Muscle layer of colon (tissue), 2 donors: ENCODE data around the gene GPATCH2.

ENCODE experiments used
- H3K27ac ChIP-seq: one replicate; pipeline ENCODE4 v1.7.0; 2013; ENCODE audit warnings: low read depth, mild to moderate bottlenecking, low read length, moderate library complexity
- H3K27me3 ChIP-seq, 2 donors: one replicate each; pipeline ENCODE4 v1.7.0; 2013; ENCODE audit warnings: low read length in 2 of 2, mild to moderate bottlenecking in 2 of 2; ENCODE audit not compliant: insufficient read depth in 2 of 2, control insufficient read depth in 1 of 2
- H3K36me3 ChIP-seq: one replicate; pipeline ENCODE4 v1.7.0; 2013; ENCODE audit warnings: mild to moderate bottlenecking, low read length; ENCODE audit not compliant: insufficient read depth
- H3K4me1 ChIP-seq: one replicate; pipeline ENCODE4 v1.7.0; 2013; ENCODE audit warnings: mild to moderate bottlenecking, low read length; ENCODE audit not compliant: insufficient read depth
- H3K4me3 ChIP-seq, 2 donors: one replicate each; pipeline ENCODE4 v1.7.0; 2013; ENCODE audit warnings: low read length in 2 of 2, low read depth in 1 of 2, mild to moderate bottlenecking in 1 of 2, moderate library complexity in 1 of 2
- H3K9ac ChIP-seq: one replicate; pipeline ENCODE4 v1.7.0; 2013; ENCODE audit warnings: low read length
- H3K9me3 ChIP-seq: one replicate; pipeline ENCODE4 v1.7.0; 2013; ENCODE audit warnings: mild to moderate bottlenecking, low read length
- donor health status: abdominal sarcoma.
- donor health status: Adenocarcinoma of cecum.

The GPATCH2 gene

DNA sequence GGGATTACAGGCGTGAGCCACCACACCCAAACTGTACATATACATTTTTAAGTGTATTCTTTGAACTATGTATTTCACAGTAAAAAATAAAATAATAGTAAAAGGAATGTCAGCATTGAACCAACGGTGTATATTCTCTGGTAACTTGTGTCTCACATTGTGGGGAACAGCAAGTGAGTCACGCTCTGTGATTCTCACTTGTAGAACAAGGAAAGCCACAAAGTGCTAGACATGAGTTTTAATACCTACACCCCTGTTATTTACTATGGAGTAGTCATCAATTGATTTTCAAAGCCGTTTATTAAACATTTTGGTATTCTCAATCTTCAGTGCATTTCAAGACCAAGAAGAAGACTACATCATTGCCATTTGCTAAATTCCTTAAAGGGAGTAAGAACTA is 197.2 kb downstream of the GPATCH2 start:
- Histone ChIP-seq H3K4me3 (no peak overlapping the region), H3K36me3 (peaks cover 5% of the 10 kb centered on the region)

GRCh38 chr1:217432339-217432738 is 198.6 kb downstream of the GPATCH2 start:
- Histone ChIP-seq H3K27me3 (no peaks in the 10 kb centered on the region), H3K9me3 (no peaks in the 10 kb centered on the region), H3K4me3 (no peak overlapping the region), H3K36me3 (peaks cover 5% of the 10 kb centered on the region), H3K27ac (no peak overlapping the region), H3K9ac (no peak overlapping the region), H3K4me1 (no peaks in the 10 kb centered on the region)

More for the DNA sequence above, 197.2 kb downstream of the GPATCH2 start:
- Histone ChIP-seq H3K27ac (no peak overlapping the region), H3K4me1 (no peaks in the 10 kb centered on the region), H3K9ac (no peak overlapping the region), H3K9me3 (no peaks in the 10 kb centered on the region), H3K27me3 (no peaks in the 10 kb centered on the region)

- Histone ChIP-seq H3K4me1 (no peaks in the 10 kb centered on the region), H3K27ac (no peak overlapping the region), H3K4me3 (no peak overlapping the region), H3K36me3 (peaks cover 5% of the 10 kb centered on the region), H3K9me3 (no peaks in the 10 kb centered on the region), H3K27me3 (no peaks in the 10 kb centered on the region), H3K9ac (no peak overlapping the region)
These were observed 199.5 kb downstream of the GPATCH2 start for GRCh38 chr1:217431395-217431794.

DNA sequence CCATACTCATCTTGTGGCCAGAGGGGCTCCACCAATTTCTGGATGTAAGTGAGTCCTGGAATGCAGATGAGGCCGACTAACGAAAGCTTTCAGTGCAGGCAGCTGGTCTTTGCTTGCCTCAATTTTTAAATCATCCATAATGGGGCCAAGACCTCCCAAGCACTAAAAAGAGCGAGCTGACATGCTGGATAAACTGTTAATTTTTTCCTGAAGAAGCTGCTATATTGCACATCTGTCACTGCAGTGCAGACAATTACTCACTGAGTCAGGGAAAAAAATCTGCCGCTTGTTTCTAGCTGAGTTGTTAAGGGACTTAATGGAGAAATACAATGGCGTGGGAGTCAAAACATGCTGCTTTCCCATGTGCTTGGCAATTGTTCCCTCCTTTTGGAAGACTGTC is 205.5 kb downstream of the GPATCH2 start:
- Histone ChIP-seq H3K4me1 (no peaks in the 10 kb centered on the region), H3K27ac (no peak overlapping the region), H3K36me3 (no peaks in the 10 kb centered on the region), H3K9me3 (no peaks in the 10 kb centered on the region), H3K27me3 (no peaks in the 10 kb centered on the region), H3K4me3 (no peak overlapping the region), H3K9ac (no peak overlapping the region)

DNA sequence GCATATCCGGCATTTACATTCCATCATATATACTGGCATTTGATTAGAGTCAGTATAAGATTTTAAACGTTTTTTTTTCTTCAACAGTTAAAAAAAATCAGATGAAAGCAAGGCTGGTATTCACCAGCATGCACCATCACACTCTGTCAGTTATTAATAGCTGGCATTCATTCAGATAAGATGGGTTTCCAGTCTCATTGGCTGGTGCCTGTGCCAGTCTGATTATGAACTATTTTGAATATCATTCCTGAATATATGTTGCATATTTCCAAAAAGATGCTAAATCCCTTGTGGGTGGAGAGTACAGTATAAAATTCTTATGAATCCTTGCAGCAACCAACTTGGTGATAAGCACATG is 211.7 kb downstream of the GPATCH2 start:
- Histone ChIP-seq H3K27ac (no peak overlapping the region), H3K4me1 (no peaks in the 10 kb centered on the region), H3K36me3 (no peaks in the 10 kb centered on the region), H3K9ac (no peak overlapping the region), H3K4me3 (no peak overlapping the region), H3K27me3 (no peaks in the 10 kb centered on the region), H3K9me3 (no peaks in the 10 kb centered on the region)

DNA sequence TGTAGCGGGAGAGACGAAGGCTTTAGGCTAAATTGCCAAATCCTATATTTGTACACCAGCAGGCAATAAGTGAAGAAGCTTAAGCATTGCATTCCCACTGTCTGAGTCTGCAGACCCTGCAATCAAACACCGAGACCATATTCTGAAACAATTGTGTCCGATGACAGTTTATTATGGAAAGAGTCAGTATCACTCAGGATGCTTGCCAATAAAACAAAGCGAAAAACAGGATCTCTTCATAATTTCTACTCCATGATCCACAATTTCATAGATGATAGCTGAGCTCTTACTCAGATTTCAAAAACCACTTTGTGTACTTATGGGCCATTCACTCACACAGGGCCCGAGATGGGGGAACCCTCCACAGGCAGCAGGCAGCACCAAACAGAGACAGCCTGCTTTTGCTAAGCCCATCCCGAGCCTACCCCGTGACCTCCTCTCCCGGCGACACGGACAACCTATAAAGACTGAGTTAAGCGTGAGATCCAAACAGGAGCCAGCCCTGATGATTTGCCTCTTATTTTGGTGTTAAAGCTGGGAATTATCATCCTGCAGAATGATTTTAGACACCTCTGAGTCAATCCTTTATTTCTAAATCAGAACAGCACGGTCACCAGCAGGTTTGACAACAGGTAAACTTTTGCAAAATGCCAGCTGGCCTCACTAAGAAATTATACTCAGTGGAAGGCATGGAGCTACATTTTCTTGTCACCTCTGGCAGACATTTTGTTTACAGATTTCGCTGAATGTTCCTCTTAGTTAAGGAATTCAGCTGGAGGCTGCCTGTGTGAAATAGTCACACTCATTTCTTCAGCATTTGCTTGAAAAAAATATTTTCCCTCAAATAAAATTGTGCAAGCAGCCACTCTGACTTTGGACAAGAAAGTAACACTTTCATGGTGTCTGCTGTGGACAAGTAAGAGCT is 212.4 kb downstream of the GPATCH2 start:
- Histone ChIP-seq H3K9me3 (no peaks in the 10 kb centered on the region), H3K27me3 (no peaks in the 10 kb centered on the region), H3K9ac (no peak overlapping the region), H3K4me3 (no peak overlapping the region), H3K27ac (no peak overlapping the region), H3K4me1 (no peaks in the 10 kb centered on the region), H3K36me3 (no peaks in the 10 kb centered on the region)

- no peaks in the 10 kb centered on the region for H3K27me3 ChIP-seq
- H3K4me3 ChIP-seq, result no peak overlapping the region
- H3K9ac ChIP-seq, result no peak overlapping the region
- no peaks in the 10 kb centered on the region for H3K36me3 ChIP-seq
- no peaks in the 10 kb centered on the region for H3K4me1 ChIP-seq
- H3K9me3 ChIP-seq, result no peaks in the 10 kb centered on the region
- H3K27ac ChIP-seq, result no peak overlapping the region
These were observed 213.5 kb downstream of the GPATCH2 start for GRCh38 chr1:217417363-217417762.

DNA sequence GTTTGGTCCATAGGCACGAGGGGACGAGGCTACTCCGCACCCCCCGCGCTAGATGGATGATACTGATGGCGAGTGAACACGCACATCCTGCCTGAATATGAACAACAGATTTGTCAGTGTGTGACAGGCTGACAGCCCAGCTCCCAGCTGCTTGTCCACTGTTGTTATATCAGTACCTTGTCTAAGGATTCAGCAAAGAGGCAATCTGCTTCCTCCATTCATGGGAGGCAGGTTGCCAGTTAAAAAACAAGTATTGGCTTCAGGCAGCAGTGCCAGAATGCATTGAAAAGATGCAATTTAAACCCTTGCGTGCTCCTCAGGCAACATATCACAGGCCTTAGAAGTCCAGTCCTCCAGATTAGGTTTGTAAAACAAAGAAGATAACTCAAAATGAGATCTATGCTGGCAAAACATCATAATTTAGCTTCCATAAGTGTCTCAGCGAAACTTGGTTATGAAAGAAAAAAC is 223.3 kb downstream of the GPATCH2 start:
- no peak overlapping the region for H3K4me3 ChIP-seq

DNA sequence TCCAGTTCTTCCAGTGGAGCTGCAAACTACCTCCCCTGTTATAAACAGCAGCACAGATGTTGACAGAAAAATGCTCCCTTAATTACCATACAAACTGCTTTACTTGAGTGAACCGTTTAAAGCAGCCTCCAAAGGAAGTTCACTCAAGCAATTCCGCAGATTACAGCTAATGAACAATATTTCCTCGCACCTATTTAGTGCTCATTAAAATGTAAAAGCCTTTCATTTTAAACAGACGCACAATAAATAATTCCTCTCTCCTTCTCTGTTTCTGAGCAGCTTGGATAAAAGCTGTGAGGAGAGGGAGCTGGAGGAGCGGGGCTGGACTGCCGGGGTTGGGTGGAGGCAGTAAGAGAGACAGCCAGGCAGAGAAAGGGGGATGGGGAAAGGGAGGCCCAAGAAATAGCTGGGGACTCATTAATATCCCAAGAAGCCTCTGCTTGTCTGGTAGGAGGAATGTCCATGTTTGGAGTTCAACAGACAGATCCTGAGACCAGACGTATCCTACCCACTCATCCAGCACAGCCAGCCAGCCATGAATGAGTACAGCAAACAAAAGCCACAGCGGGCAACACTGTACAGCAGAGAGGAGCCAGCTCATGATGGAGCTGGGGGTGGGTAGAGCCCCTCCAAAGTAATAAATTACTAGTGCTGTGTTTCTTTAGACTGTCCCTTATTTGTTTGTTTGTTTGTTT is 227.7 kb downstream of the GPATCH2 start:
- H3K27me3 ChIP-seq, result no peaks in the 10 kb centered on the region
- no peak overlapping the region for H3K27ac ChIP-seq
- H3K9me3 ChIP-seq, result no peaks in the 10 kb centered on the region
- H3K4me3 ChIP-seq, result no peak overlapping the region
- no peaks in the 10 kb centered on the region for H3K4me1 ChIP-seq
- no peak overlapping the region for H3K9ac ChIP-seq
- no peaks in the 10 kb centered on the region for H3K36me3 ChIP-seq

More for the DNA sequence above, 223.3 kb downstream of the GPATCH2 start:
- Histone ChIP-seq H3K27ac (no peak overlapping the region), H3K9ac (no peak overlapping the region), H3K27me3 (no peaks in the 10 kb centered on the region), H3K36me3 (no peaks in the 10 kb centered on the region), H3K4me1 (no peaks in the 10 kb centered on the region), H3K9me3 (no peaks in the 10 kb centered on the region)

- Histone ChIP-seq H3K9ac (no peak overlapping the region), H3K36me3 (no peaks in the 10 kb centered on the region), H3K4me1 (no peaks in the 10 kb centered on the region), H3K9me3 (no peaks in the 10 kb centered on the region), H3K27ac (no peak overlapping the region), H3K4me3 (no peak overlapping the region), H3K27me3 (no peaks in the 10 kb centered on the region)
These were observed 228.6 kb downstream of the GPATCH2 start for GRCh38 chr1:217402301-217402700.

DNA sequence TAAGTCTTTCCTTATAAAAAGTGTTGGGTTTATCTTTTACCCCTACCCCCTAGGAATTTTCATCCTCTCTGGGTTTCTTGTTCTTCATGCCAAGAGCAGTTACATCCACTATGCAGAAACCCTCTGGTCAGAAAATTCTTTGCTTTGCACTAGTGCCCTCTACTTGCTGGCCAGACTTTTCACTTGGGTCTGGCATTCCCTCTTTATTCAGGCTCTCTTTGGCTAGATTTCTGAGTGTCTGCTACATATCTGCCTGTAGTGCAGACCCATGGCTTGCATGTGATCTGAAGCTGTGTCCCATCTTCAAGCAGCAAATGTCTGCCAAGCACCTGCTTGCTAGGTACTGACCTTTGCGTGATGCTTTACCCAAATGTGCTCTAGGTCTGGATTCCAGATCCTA is 237.0 kb downstream of the GPATCH2 start:
- Histone ChIP-seq H3K9ac (no peak overlapping the region), H3K36me3 (no peaks in the 10 kb centered on the region), H3K27ac (no peak overlapping the region), H3K4me1 (no peaks in the 10 kb centered on the region), H3K27me3 (no peaks in the 10 kb centered on the region), H3K9me3 (no peaks in the 10 kb centered on the region), H3K4me3 (no peak overlapping the region)
